Stomach (tissue), 4 donors: Measurements from ENCODE around the gene FAM117A.

Source experiments
- CTCF ChIP-seq, 7 experiments: fragments of 450-650 bp in 4 of 7; fragments of 200-600 bp in 3 of 7; sonication (generic) in 3 of 7; IDR thresholded peaks; one replicate each; pipeline ENCODE4 v1.5.1; 2016 to 2019; ENCODE audit warnings: antibody characterized with exemption in 7 of 7, control low read depth in 2 of 7, mild to moderate bottlenecking in 1 of 7
- POLR2A ChIP-seq, 4 donors: fragments of 450-650 bp; IDR thresholded peaks; one replicate each; pipeline ENCODE4 v1.6.1; 2016; ENCODE audit warnings: antibody characterized with exemption in 4 of 4, control low read depth in 2 of 4, mild to moderate bottlenecking in 1 of 4, moderate library complexity in 1 of 4

- TF ChIP-seq POLR2A (IDR thresholded peaks at IDR 0.05) (no peak), CTCF (IDR thresholded peaks at IDR 0.05) (no peak)
These were observed 24.1 kb upstream of the FAM117A start for GRCh38 chr17:49787884-49788477.
